Neural progenitor cell (in vitro differentiated cells): ENCODE measurements around the gene HIGD2A.

Source experiments
- CTCF ChIP-seq: fragments of 200-600 bp; sonication (generic); IDR thresholded peaks from 2 replicates; pipeline ENCODE4 v1.5.1; 2017; ENCODE audit warnings: antibody characterized with exemption, mild to moderate bottlenecking
- EZH2 ChIP-seq: fragments of 200-600 bp; sonication (generic); IDR thresholded peaks from 2 replicates; pipeline ENCODE4 v1.6.1; 2017; ENCODE audit warnings: antibody characterized with exemption, mild to moderate bottlenecking, moderate library complexity
- EZH2phosphoT487 ChIP-seq: fragments of 200-600 bp; sonication (generic); IDR thresholded peaks from 2 replicates; pipeline ENCODE4 v1.6.1; 2017; ENCODE audit warnings: antibody characterized with exemption

- TF ChIP-seq CTCF (no peak), EZH2 (no peak), EZH2phosphoT487 (no peak)
Observed at GRCh38 chr5:176416965-176417364, 28.4 kb downstream of the HIGD2A start.
